Measurements from ENCODE around the gene VAV1.
"Not testable (repeated sequence)": the region's sequence is repeated elsewhere in the genome, so short reads cannot be mapped to it uniquely, and the experiment has no call there.

VAV1 gene

GRCh38 chr19:6765738-6766356 lies 6.7 kb upstream of the VAV1 start:
- Histone ChIP-seq H3K4me1 (peaks cover 24 to 40% (median 29%) of the 10 kb centered on the region in 10 experiments), H3K36me3 (no peaks in the 10 kb centered on the region; a peak in 1 of 22 replicates), H3K27me3 (no peaks in the 10 kb centered on the region), H3K4me2 (peak overlapping the region; percentile 90 to 100 (median 98)), H3K27ac (no peak overlapping the region), H3K9ac (peak overlapping the region in 1 of 11 experiments; percentile 74; a peak in 1 of 22 replicates), H3K4me3 (no peak overlapping the region), H4K20me1 (no peaks in the 10 kb centered on the region), H3K9me3 (replicated peaks in 1 of 11) (peaks cover 0 to 5% (median 0%) of the 10 kb centered on the region in 11 experiments; a peak in 8 of 22 replicates)
- TF ChIP-seq Cebpa-rat (IDR thresholded peaks at IDR 0.05) = no peak

- peaks cover 24 to 44% (median 34%) of the 10 kb centered on the region in 10 experiments for H3K4me1 ChIP-seq
- H3K9ac ChIP-seq = peak overlapping the region; percentile 58 to 79 (median 74)
- H3K9me3 ChIP-seq (replicated peaks in 1 of 11) = no peaks in the 10 kb centered on the region
- H3K36me3 ChIP-seq = no peaks in the 10 kb centered on the region
- H3K4me3 ChIP-seq = peak overlapping the region; percentile 60 to 80 (median 68)
- H3K4me2 ChIP-seq = peak overlapping the region; percentile 90 to 100 (median 98)
- no peaks in the 10 kb centered on the region for H4K20me1 ChIP-seq
- H3K27ac ChIP-seq = peak overlapping the region in 7 of 11 experiments; percentile 57 to 74 (median 67); a peak in 12 of 22 replicates
- no peak for TF ChIP-seq Cebpa-rat (IDR thresholded peaks at IDR 0.05)
- H3K27me3 ChIP-seq = no peaks in the 10 kb centered on the region
These were observed 6.0 kb upstream of the VAV1 start for GRCh38 chr19:6766357-6767080.

- Histone ChIP-seq H3K4me3 (peak overlapping the region; percentile 60 to 80 (median 68)), H3K4me2 (peak overlapping the region; percentile 90 to 100 (median 98)), H3K4me1 (peaks cover 28 to 49% (median 37%) of the 10 kb centered on the region in 10 experiments), H3K36me3 (no peaks in the 10 kb centered on the region), H3K9ac (peak overlapping the region; percentile 58 to 79 (median 74)), H3K27me3 (no peaks in the 10 kb centered on the region), H3K9me3 (replicated peaks in 1 of 11) (no peaks in the 10 kb centered on the region), H3K27ac (peak overlapping the region in 10 of 11 experiments; percentile 39 to 74 (median 62); a peak in 20 of 22 replicates), H4K20me1 (no peaks in the 10 kb centered on the region)
- TF ChIP-seq Cebpa-rat (IDR thresholded peaks at IDR 0.05) = no peak
These were observed 5.5 kb upstream of the VAV1 start for GRCh38 chr19:6767081-6767356.

- no peaks in the 10 kb centered on the region for H3K9me3 ChIP-seq (replicated peaks in 1 of 11)
- TF ChIP-seq Cebpa-rat (IDR thresholded peaks at IDR 0.05) = no peak
- H4K20me1 ChIP-seq = no peaks in the 10 kb centered on the region
- H3K4me1 ChIP-seq = peaks cover 28 to 52% (median 39%) of the 10 kb centered on the region in 10 experiments
- H3K27ac ChIP-seq = peak within 1 kb of the TSS; percentile 41 to 74 (median 60); a peak in 21 of 22 replicates
- H3K4me3 ChIP-seq = peak within 1 kb of the TSS; percentile 60 to 80 (median 68)
- H3K4me2 ChIP-seq = peak within 1 kb of the TSS; percentile 90 to 100 (median 98)
- H3K36me3 ChIP-seq = no peaks in the 10 kb centered on the region
- H3K9ac ChIP-seq = peak within 1 kb of the TSS; percentile 58 to 79 (median 74)
- H3K27me3 ChIP-seq = no peaks in the 10 kb centered on the region
These were observed 4.9 kb upstream of the VAV1 start, which contains the start of gene SH2D3A for GRCh38 chr19:6767357-6768235. Gene SH2D3A (minus strand): TSS chr19:6767435. CDS start chr19:6763748, 3,687 bp downstream.

- peak overlapping the region; percentile 40 to 78 (median 72); a peak in 20 of 22 replicates for H3K9ac ChIP-seq
- H3K27ac ChIP-seq = peak overlapping the region; percentile 39 to 74 (median 58); a peak in 19 of 22 replicates
- peaks cover 28 to 52% (median 39%) of the 10 kb centered on the region in 10 experiments for H3K4me1 ChIP-seq
- H3K4me2 ChIP-seq = peak overlapping the region; percentile 90 to 100 (median 98)
- no peaks in the 10 kb centered on the region for H3K27me3 ChIP-seq
- TF ChIP-seq Cebpa-rat (IDR thresholded peaks at IDR 0.05) = no peak
- H3K4me3 ChIP-seq = peak overlapping the region; percentile 60 to 80 (median 68); a peak in 19 of 20 replicates
- H4K20me1 ChIP-seq = peaks cover 0 to 7% (median 0%) of the 10 kb centered on the region in 11 experiments; a peak in 4 of 22 replicates
- H3K36me3 ChIP-seq = no peaks in the 10 kb centered on the region
- no peaks in the 10 kb centered on the region for H3K9me3 ChIP-seq (replicated peaks in 1 of 11)
These were observed 4.2 kb upstream of the VAV1 start for GRCh38 chr19:6768236-6768785.

GRCh38 chr19:6769006-6769619 lies 3.4 kb upstream of the VAV1 start:
- H3K4me2 ChIP-seq = peak overlapping the region in 2 of 11 experiments; percentile 90 to 100; a peak in 2 of 22 replicates
- H3K27me3 ChIP-seq = no peaks in the 10 kb centered on the region
- no peak overlapping the region for H3K9ac ChIP-seq
- no peak for TF ChIP-seq Cebpa-rat (IDR thresholded peaks at IDR 0.05)
- H3K4me3 ChIP-seq = no peak overlapping the region
- H3K27ac ChIP-seq = peak overlapping the region in 3 of 11 experiments; percentile 52 to 67 (median 67); a peak in 2 of 22 replicates
- H4K20me1 ChIP-seq = peaks cover 3 to 13% (median 6%) of the 10 kb centered on the region in 11 experiments; a peak in 14 of 22 replicates
- peaks cover 28 to 52% (median 40%) of the 10 kb centered on the region in 10 experiments for H3K4me1 ChIP-seq
- H3K9me3 ChIP-seq (replicated peaks in 1 of 11) = peaks cover 0 to 4% (median 0%) of the 10 kb centered on the region in 11 experiments; a peak in 1 of 22 replicates
- H3K36me3 ChIP-seq = no peaks in the 10 kb centered on the region

GRCh38 chr19:6771648-6772027 lies 870 bp upstream of the VAV1 start:
- Histone ChIP-seq H3K36me3 (peaks cover 10 to 20% (median 16%) of the 10 kb centered on the region in 11 experiments), H3K4me1 (peaks cover 32 to 56% (median 47%) of the 10 kb centered on the region in 10 experiments), H3K4me2 (peak overlapping the region in 8 of 11 experiments; percentile 10 to 98 (median 84); a peak in 10 of 22 replicates), H3K9me3 (replicated peaks in 1 of 11) (peaks cover 0 to 13% (median 0%) of the 10 kb centered on the region in 11 experiments; a peak in 7 of 22 replicates), H3K27ac (peak overlapping the region in 10 of 11 experiments; percentile 57 to 96 (median 92); a peak in 17 of 22 replicates), H4K20me1 (peaks cover 21 to 35% (median 30%) of the 10 kb centered on the region in 11 experiments), H3K9ac (peak overlapping the region in 2 of 11 experiments; percentile 35 to 96; a peak in 2 of 22 replicates)
- H3K27me3 ChIP-seq, H3K4me3 ChIP-seq: not testable (repeated sequence)
